ENCODE measurements around the gene RBL1. TPM values are rescaled to one million over a fixed set of nuclear protein-coding genes. Genes with fewer than 3 reads are reported as not detected.
"Not testable (repeated sequence)": the region's sequence is repeated elsewhere in the genome, so short reads cannot be mapped to it uniquely, and the experiment has no call there.

RBL1 gene
- polyA plus RNA-seq, 1 experiment: 2.2 TPM

GRCh38 chr20:37055276-37055675 is 40.5 kb downstream of the RBL1 start:
- no peak for DNase-seq (ENCODE audit: low read depth)
- no peak overlapping the region for H3K4me3 ChIP-seq (ENCODE audit: low read depth, low read length)
- H3K36me3 ChIP-seq (ENCODE audit: control insufficient read depth, insufficient read depth, low read length): no peaks in the 10 kb centered on the region
- TF ChIP-seq CTCF (IDR thresholded peaks at IDR 0.05; ENCODE audit: insufficient read depth, low read depth, low read length): no peak
- H3K27me3 ChIP-seq (ENCODE audit: control insufficient read depth, insufficient read depth, low read length): no peaks in the 10 kb centered on the region
- ChIA-PET CTCF (no interaction called here), POLR2A (no interaction called here)

- DNase-seq (ENCODE audit: low read depth): no peak
- Histone ChIP-seq H3K36me3 (ENCODE audit: control insufficient read depth, insufficient read depth, low read length) (no peaks in the 10 kb centered on the region), H3K27me3 (ENCODE audit: control insufficient read depth, insufficient read depth, low read length) (no peaks in the 10 kb centered on the region), H3K4me3 (ENCODE audit: low read depth, low read length) (no peak overlapping the region)
- ChIA-PET CTCF (no interaction called here), POLR2A (no interaction called here)
- no peak for TF ChIP-seq CTCF (IDR thresholded peaks at IDR 0.05; ENCODE audit: insufficient read depth, low read depth, low read length)
Measured at GRCh38 chr20:37053230-37053950, 42.4 kb downstream of the RBL1 start.

GRCh38 chr20:37042986-37043972 is 52.5 kb downstream of the RBL1 start:
- POLR2A ChIA-PET: no interaction called here
- no peak for DNase-seq (ENCODE audit: low read depth)
- TF ChIP-seq CTCF (IDR thresholded peaks at IDR 0.05; ENCODE audit: insufficient read depth, low read depth, low read length): no peak
- CTCF ChIA-PET: no interaction called here
- Histone ChIP-seq H3K4me3 (ENCODE audit: low read depth, low read length) (no peak overlapping the region), H3K36me3 (ENCODE audit: control insufficient read depth, insufficient read depth, low read length) (no peaks in the 10 kb centered on the region), H3K27me3 (ENCODE audit: control insufficient read depth, insufficient read depth, low read length) (no peaks in the 10 kb centered on the region)

GRCh38 chr20:37039366-37039765 is 56.4 kb downstream of the RBL1 start:
- POLR2A ChIA-PET; H3K4me3 ChIP-seq (ENCODE audit: low read depth, low read length); DNase-seq (ENCODE audit: low read depth); CTCF ChIA-PET; H3K27me3 ChIP-seq (ENCODE audit: control insufficient read depth, insufficient read depth, low read length); H3K36me3 ChIP-seq (ENCODE audit: control insufficient read depth, insufficient read depth, low read length): not testable (repeated sequence)

- CTCF ChIA-PET: no interaction called here
- no peaks in the 10 kb centered on the region for H3K36me3 ChIP-seq (ENCODE audit: control insufficient read depth, insufficient read depth, low read length)
- no peaks in the 10 kb centered on the region for H3K27me3 ChIP-seq (ENCODE audit: control insufficient read depth, insufficient read depth, low read length)
- no peak overlapping the region for H3K4me3 ChIP-seq (ENCODE audit: low read depth, low read length)
- POLR2A ChIA-PET: no interaction called here
- TF ChIP-seq CTCF (IDR thresholded peaks at IDR 0.05; ENCODE audit: insufficient read depth, low read depth, low read length): no peak
- no peak for DNase-seq (ENCODE audit: low read depth)
Measured at GRCh38 chr20:37032077-37032476, 63.7 kb downstream of the RBL1 start.
